HG03196 (cell line): ENCODE results near the gene RPN1.

Source experiments
- ATAC-seq: cut with Tn5 transposase; IDR thresholded peaks from one replicate; pipeline ENCODE4 v1.9.1; 2021; ENCODE audit not compliant: unreplicated experiment

The RPN1 gene

DNA sequence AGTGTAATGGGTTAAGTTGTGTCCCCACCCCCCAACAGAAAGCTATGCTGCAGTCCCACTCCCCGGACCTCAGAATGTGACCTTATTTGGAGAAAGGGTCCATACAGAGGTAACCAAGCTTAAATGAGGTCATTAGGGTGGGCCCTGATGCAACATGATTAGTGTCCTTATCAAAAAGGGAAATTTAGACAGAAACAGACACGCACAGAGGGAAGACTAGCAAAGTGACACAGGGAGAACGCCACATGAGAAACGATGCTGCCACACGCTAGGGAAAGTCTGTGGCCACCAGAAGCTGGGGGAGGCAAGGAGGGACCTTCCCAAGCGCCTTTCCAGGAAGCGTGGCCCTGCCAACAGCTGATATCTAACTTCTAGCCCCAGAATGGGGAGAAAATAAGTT lies 65.4 kb downstream of the RPN1 start:
- ATAC-seq = no peak

DNA sequence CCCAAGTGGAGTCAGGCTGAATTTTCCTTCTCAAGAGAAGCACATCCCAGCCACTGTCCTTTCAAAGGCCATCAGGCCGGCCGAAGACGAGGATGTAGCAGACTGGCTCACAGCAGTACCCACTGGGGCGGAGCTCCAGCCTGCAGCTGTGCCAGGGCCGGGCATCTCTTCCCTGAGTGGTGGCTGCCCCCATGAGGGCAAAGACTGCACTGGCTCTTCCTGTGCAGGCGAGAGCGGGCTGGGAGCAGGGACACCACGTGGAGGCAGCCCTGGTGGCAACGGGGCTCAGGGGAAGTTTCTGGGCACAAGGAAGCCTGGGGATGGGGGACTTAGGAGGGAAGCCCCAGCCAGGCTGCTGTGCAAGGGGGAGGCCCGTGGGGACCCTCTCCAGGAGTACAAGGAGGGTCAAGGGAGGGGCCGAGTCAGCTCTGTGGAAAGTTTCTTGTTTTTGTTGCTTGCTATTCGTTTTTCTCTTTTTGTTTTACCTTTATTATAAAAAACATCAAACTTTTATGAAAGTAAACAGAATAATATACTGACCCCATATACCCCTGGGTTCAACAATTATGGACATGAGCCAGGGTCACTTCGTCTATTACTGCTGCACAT lies 66.1 kb downstream of the RPN1 start:
- ATAC-seq = no peak

DNA sequence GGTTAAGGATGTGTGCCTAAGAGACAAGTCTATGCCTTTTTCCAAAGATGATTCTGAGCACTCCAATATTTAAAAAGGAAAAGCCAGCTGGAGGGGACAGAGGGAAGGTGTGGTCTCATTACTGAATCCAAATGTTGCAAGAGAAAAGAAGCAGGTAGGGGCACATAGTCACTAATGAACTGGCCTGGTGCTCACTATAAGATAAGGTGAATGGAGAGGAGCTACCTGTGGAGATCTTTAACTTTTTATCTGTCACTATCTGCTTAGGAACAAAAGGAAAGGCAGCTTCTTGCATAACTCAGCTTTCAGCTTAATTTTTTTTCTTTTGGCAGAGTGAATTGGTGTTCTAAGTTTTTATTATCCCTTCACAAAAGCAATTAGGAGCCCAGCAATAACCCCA lies 69.1 kb downstream of the RPN1 start:
- no peak for ATAC-seq

GRCh38 chr3:128579927-128580326 lies 70.7 kb downstream of the RPN1 start:
- ATAC-seq = no peak

DNA sequence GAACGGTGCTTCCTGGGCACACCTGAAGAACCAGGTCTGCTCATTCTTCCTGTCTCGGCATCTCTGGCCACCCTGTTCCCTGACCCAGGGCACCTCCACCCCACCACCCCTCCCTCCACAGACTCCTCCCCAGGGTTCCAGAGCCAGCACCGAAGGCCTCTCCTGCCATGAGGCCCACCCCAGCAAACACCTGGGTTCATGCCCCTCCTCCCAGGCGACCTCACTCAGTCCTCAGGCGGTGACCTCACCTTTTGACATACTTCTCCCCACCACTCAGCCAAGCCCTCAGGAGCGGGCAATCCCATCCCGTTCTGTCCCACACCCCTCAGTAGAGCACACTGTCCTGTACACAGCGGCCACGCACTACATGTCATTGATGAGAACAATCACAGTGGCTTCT lies 72.3 kb downstream of the RPN1 start:
- no peak for ATAC-seq

DNA sequence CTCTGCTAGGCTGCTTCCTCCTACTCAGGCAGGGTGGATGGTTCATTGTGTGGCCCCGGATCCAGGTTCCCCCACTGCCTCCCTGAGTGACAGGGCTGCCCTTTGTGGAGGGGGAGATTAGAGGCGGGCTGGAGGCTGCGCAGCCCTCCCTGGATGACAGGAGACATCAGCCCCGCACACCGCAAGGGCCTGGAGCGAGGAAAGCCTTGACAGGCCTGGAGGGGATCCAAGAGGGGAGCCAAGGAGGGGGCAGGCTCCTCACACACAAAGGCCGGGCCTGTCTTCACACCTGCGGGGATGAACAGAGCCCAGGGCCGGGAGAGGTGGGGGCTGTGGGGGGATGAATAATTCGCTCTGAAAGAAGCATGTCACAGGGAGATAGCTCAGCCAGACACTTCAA lies 72.9 kb downstream of the RPN1 start:
- ATAC-seq = no peak

DNA sequence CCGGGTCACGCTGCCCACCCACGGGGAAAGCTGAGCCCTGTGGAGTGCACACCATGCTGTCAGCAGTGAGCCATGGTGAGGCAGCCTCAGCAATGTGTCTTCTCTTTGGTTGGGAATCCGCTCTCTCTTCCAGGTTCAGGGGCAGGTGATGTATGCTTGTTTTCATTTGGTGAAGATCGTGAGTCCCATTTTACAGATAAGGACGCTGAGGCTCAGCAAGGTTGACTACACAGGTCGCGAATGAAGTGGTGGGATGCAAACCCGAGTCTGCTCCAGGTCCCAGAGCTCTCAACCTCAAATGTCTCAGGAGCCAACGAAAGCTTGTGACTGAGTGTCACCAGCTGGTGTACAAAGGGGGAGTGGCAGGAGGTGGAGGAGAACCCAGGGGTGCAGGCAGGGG lies 74.3 kb downstream of the RPN1 start:
- ATAC-seq = no peak

DNA sequence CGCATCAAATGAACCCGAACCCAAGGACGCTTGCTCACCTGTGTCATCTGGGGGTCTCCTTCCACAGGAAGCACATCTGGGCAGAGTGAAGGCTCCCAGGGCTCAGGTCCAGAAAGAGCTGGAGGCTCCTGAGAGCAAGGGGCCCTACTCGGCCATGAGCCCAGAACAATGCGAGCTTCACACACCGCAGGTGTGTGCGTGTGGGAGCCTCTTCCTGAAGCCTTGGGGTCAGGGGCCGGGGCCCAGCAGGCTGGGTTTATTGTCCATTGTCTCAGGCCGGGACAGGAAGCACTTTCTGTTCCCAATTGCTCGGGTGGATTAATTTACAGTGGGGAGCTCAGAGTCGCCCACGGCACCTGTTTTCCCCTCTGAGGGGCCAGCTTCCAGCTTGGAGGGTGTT lies 74.8 kb downstream of the RPN1 start:
- no peak for ATAC-seq

- no peak for ATAC-seq
These were observed 76.9 kb downstream of the RPN1 start for GRCh38 chr3:128573707-128574162.

- no peak for ATAC-seq
These were observed 77.5 kb downstream of the RPN1 start for GRCh38 chr3:128573160-128573559.

DNA sequence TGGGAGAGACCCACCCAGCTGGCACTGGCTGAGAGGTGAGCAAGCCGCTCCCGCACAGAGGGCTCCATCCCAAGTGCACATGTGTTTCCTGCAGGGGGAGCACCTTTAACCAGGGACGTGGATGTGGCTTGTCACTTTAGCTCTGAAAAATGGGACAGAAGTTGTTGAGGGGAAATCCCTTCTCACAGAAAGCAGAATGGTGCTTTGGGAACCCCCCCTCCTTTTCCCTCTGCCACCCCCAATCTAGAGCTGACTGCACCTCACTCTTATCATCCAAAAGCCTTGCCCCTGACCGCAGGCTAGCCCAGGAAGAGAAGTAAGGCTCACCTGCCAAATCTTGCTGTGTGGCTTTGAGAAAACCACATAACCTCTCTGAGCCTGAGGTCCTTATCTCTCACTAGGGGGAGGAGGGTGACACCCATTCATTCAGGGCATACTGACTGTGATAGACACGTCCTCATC lies 77.9 kb downstream of the RPN1 start:
- no peak for ATAC-seq

DNA sequence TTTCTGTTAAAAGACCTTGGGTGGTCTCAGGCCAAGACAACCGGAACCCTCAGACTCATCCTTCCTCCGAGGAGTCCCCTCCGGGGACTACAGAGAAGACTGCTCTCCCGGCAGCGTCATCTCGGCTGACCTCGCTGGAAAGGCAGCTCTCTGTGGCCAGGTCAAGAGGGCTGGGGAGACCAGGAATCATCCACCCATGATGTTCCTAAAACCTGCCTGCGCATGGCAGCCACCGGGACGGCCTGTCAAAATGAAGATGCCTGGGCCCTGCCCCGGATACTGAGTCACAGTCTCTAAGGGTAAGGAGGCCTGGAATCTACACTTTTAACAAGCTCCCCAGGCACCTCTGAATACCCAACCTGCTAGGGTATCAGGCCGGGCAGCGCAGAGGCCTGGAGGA lies 78.6 kb downstream of the RPN1 start:
- ATAC-seq = no peak
